NCI-H2171 (cell line): ENCODE data around the gene RAB28.
A peak's percentile ranks its signal among the peaks of the same experiment; 100 is the strongest.

Source experiments
- DNase-seq: peaks from one replicate; lab custom pipeline; 2025; lab: John Stamatoyannopoulos, UW

The RAB28 gene

GRCh38 chr4:13484122-13484748 lies at the start of gene RAB28:
Gene RAB28, minus strand, starts transcription at chr4:13484340.
- DNase-seq: peak; percentile 74

- no peak for DNase-seq
These were observed 47.5 kb upstream of the RAB28 start for GRCh38 chr4:13531625-13531998.

- no peak for DNase-seq
These were observed 46.9 kb upstream of the RAB28 start for GRCh38 chr4:13530823-13531624.

GRCh38 chr4:13529128-13529919 lies 45.2 kb upstream of the RAB28 start:
- no peak for DNase-seq

GRCh38 chr4:13528821-13529127 lies 44.6 kb upstream of the RAB28 start:
- no peak for DNase-seq

GRCh38 chr4:13527981-13528820 lies 44.1 kb upstream of the RAB28 start:
- no peak for DNase-seq

GRCh38 chr4:13527192-13527980 lies 43.2 kb upstream of the RAB28 start:
- DNase-seq: no peak

GRCh38 chr4:13526658-13527057 lies 42.5 kb upstream of the RAB28 start:
- DNase-seq: no peak

- no peak for DNase-seq
These were observed 41.6 kb upstream of the RAB28 start for GRCh38 chr4:13525606-13526281.

- no peak for DNase-seq
These were observed 40.5 kb upstream of the RAB28 start for GRCh38 chr4:13524504-13525243.

GRCh38 chr4:13523591-13524503 lies 39.7 kb upstream of the RAB28 start:
- DNase-seq: no peak

- no peak for DNase-seq
These were observed 39.0 kb upstream of the RAB28 start for GRCh38 chr4:13523105-13523477.

- no peak for DNase-seq
These were observed 38.4 kb upstream of the RAB28 start for GRCh38 chr4:13522282-13523104.

GRCh38 chr4:13521047-13521446 lies 36.9 kb upstream of the RAB28 start:
- no peak for DNase-seq

GRCh38 chr4:13516315-13516860 lies 32.2 kb upstream of the RAB28 start:
- DNase-seq: no peak

- DNase-seq: no peak
These were observed 31.1 kb upstream of the RAB28 start for GRCh38 chr4:13515268-13515667.

- DNase-seq: no peak
These were observed 30.6 kb upstream of the RAB28 start for GRCh38 chr4:13514722-13515121.

GRCh38 chr4:13511101-13511500 lies 27.0 kb upstream of the RAB28 start:
- DNase-seq: no peak
